PC-3 (cell line): ENCODE results near the gene DOLK.

Experiments
- CTCF ChIP-seq: fragments of 300-600 bp; sonication (generic); conservative IDR thresholded peaks from 2 replicates; pipeline ENCODE4 v1.5.1; 2017; ENCODE audit warnings: antibody characterized with exemption, low read depth, mild to moderate bottlenecking, low read length
- EZH2phosphoT487 ChIP-seq: fragments of 300-600 bp; sonication (generic); IDR thresholded peaks from 2 replicates; pipeline ENCODE4 v1.6.1; 2018; ENCODE audit warnings: mild to moderate bottlenecking, antibody characterized with exemption, low read length, borderline replicate concordance

DNA sequence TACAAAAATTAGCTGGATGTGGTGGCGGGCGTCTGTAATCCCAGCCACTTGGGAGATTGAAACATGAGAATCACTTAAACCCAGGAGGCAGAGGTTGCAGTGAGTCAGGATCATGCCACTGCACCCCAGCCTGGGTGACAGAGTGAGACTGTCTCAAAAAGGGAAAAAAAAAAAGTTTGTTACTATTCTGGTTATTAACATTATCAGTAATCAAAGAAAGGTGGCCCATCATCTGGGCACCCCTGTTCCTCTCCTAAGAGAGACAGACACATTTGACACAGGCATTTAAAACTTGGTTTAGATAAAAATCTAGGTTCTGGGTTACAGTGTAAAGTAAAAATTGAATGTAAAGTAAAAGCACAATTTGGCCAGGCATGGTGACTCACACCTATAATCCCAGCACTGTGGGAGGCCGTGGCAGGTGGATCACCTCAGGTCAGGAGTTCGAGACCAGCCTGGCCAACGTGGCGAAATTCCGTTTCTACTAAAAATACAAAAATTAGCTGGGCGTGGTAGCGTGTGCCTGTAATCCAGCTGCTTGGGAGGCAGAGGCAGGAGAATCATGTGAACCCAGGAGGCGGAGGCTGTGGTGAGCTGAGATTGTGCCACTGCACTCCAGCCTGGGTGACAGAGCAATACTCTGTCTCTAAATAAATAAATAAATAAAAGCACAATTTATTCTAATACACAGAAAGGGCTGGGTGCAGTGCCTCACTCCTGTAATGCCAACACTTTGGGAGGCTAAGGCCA lies 43.4 kb downstream of the DOLK start:
- no peak for TF ChIP-seq CTCF
- no peak for TF ChIP-seq EZH2phosphoT487
